Measurements from ENCODE around the gene RAE1. TPM values are rescaled to one million over a fixed set of nuclear protein-coding genes. Genes with fewer than 3 reads are reported as not detected.

The RAE1 gene
- total and polyA plus RNA-seq, 5 donors, result 9.4 to 15.6 (median 14.5) TPM

DNA sequence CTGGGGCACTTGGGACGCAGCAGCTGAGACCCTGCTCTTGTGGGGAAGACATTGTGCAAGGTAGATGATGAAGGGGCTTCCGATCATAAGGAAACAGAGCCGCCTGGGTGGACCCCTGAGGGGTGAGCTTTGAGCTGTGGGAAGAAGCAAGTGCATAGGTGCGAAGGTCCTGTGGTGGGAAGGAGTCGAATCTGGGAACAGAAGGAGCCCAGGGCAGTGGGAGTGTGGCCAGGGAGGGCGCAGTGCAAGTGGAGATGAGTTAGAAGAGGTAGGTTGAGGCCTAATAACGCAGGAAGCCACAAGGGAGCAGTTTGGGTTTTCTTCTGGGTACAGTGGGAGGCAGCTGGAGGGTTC, 50.5 kb downstream of the RAE1 start:
- ATAC-seq (no peak), DNase-seq (peak in 1 of 3 donors; percentile 30)
- 93% methylated on average over 7 of the region's 7 CpGs for WGBS
- no peaks in the 10 kb centered on the region for H3K9me3 ChIP-seq (ENCODE audit: control insufficient read depth, low read length)
- no peak overlapping the region for H3K4me3 ChIP-seq (ENCODE audit: low read length)
- intact Hi-C loops (cut with DNase I), result no loop called here
- no peak overlapping the region for H3K27ac ChIP-seq (ENCODE audit: low read length)
- peaks cover 10% of the 10 kb centered on the region for H3K4me1 ChIP-seq (ENCODE audit: control insufficient read depth, insufficient read depth, low read length)
- H3K27me3 ChIP-seq (ENCODE audit: control insufficient read depth, insufficient read depth), result no peaks in the 10 kb centered on the region

- 91% methylated on average over 32 of the region's 32 CpGs for WGBS
- peaks cover 10% of the 10 kb centered on the region for H3K4me1 ChIP-seq (ENCODE audit: control insufficient read depth, insufficient read depth, low read length)
- peak in 2 of 3 donors; percentile 45 to 46 for DNase-seq
- no peak overlapping the region for H3K27ac ChIP-seq (ENCODE audit: low read length)
- H3K27me3 ChIP-seq (ENCODE audit: control insufficient read depth, insufficient read depth), result no peaks in the 10 kb centered on the region
- H3K9me3 ChIP-seq (ENCODE audit: control insufficient read depth, low read length), result no peaks in the 10 kb centered on the region
- ATAC-seq, result no peak
- H3K4me3 ChIP-seq (ENCODE audit: low read length), result no peak overlapping the region
- intact Hi-C loops (cut with DNase I), result no loop called here
These were observed 51.4 kb downstream of the RAE1 start for GRCh38 chr20:57402206-57403125.

DNA sequence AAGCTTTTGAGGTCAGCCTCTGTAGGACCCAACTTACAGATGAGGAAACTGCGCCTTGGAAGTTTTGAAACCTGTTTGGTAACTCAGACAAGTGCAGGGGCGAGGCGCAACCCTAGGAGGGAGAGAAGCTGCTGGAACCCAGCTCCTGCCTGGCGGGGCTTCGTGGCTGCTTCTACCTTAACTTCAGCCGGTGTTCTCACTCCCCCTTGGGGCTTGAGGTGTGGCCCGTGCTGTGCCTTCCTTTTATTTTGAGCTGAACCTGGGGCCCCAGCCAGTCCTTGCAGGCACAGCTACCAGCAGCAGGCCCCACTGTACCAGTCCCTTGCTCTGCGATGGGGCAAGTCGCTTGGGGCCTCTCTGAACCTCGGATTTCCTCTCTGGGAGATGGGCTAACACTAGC, 52.2 kb downstream of the RAE1 start:
- 86% methylated on average over 10 of the region's 10 CpGs for WGBS
- DNase-seq (peak in 2 of 3 donors; percentile 21 to 27), ATAC-seq (no peak)
- H3K27me3 ChIP-seq (ENCODE audit: control insufficient read depth, insufficient read depth), result no peaks in the 10 kb centered on the region
- H3K9me3 ChIP-seq (ENCODE audit: control insufficient read depth, low read length), result no peaks in the 10 kb centered on the region
- intact Hi-C loops (cut with DNase I), result no loop called here
- no peak overlapping the region for H3K27ac ChIP-seq (ENCODE audit: low read length)
- H3K4me3 ChIP-seq (ENCODE audit: low read length), result no peak overlapping the region
- peaks cover 9% of the 10 kb centered on the region for H3K4me1 ChIP-seq (ENCODE audit: control insufficient read depth, insufficient read depth, low read length)

GRCh38 chr20:57404006-57404405, 53.0 kb downstream of the RAE1 start:
- peak in 2 of 3 donors; percentile 35 to 38 for DNase-seq
- Histone ChIP-seq H3K4me1 (ENCODE audit: control insufficient read depth, insufficient read depth, low read length) (peaks cover 9% of the 10 kb centered on the region), H3K4me3 (ENCODE audit: low read length) (no peak overlapping the region), H3K27me3 (ENCODE audit: control insufficient read depth, insufficient read depth) (no peaks in the 10 kb centered on the region), H3K9me3 (ENCODE audit: control insufficient read depth, low read length) (no peaks in the 10 kb centered on the region), H3K27ac (ENCODE audit: low read length) (no peak overlapping the region)
- intact Hi-C loops (cut with DNase I), result no loop called here
- 81% methylated on average over 11 of the region's 11 CpGs for WGBS
- ATAC-seq, result no peak

- no peak for ATAC-seq
- H3K27me3 ChIP-seq (ENCODE audit: control insufficient read depth, insufficient read depth), result no peaks in the 10 kb centered on the region
- DNase-seq, result peak in 2 of 3 donors; percentile 39 to 60
- 88% methylated on average over 22 of the region's 22 CpGs for WGBS
- no peaks in the 10 kb centered on the region for H3K9me3 ChIP-seq (ENCODE audit: control insufficient read depth, low read length)
- no peak overlapping the region for H3K27ac ChIP-seq (ENCODE audit: low read length)
- H3K4me1 ChIP-seq (ENCODE audit: control insufficient read depth, insufficient read depth, low read length), result peaks cover 4% of the 10 kb centered on the region
- intact Hi-C loops (cut with DNase I), result no loop called here
- H3K4me3 ChIP-seq (ENCODE audit: low read length), result no peak overlapping the region
These were observed 53.5 kb downstream of the RAE1 start for GRCh38 chr20:57404419-57405072.

DNA sequence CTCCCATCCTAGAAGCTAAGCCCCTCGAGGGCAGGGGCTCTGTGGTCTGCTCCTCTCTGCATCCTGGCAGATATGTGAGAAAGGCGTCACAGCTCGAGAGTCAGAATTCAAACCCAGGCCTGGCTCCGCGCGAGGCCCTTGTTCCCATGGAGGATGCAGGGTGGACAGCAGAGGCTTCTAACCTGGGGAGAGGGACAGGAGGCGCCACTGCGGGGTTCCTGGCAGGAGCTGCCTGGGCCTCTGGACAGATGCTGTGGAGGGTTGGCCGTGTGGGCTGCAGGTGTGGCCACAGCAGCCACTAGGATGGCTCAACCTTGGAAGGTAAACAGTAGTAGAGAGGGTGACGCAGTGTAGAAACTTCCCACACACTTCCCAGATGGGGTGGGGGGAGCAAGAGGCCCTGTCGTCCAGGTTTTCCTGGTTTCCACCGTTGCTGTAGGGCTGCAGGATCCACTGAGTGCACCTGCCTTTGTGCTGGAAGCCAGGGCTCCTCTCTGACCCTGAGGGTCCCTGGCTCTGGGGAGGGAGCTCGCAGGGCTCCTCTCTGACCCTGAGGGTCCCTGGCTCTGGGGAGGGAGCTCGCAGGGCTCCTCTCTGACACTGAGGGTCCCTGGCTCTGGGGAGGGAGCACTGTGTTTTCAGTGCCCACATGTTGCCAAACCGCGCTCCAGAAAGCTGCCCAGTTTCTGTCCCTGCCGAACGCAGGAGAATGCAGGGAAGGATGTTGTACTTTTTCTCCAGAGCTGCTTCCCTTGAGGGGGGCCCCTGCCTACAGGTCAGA, 54.4 kb downstream of the RAE1 start:
- 83% methylated on average over 18 of the region's 18 CpGs for WGBS
- intact Hi-C loops (cut with DNase I), result no loop called here
- Histone ChIP-seq H3K9me3 (ENCODE audit: control insufficient read depth, low read length) (no peaks in the 10 kb centered on the region), H3K4me3 (ENCODE audit: low read length) (no peak overlapping the region), H3K27me3 (ENCODE audit: control insufficient read depth, insufficient read depth) (no peaks in the 10 kb centered on the region), H3K4me1 (ENCODE audit: control insufficient read depth, insufficient read depth, low read length) (peaks cover 3% of the 10 kb centered on the region), H3K27ac (ENCODE audit: low read length) (no peak overlapping the region)
- no peak for ATAC-seq
- peak in 2 of 3 donors; percentile 42 for DNase-seq

DNA sequence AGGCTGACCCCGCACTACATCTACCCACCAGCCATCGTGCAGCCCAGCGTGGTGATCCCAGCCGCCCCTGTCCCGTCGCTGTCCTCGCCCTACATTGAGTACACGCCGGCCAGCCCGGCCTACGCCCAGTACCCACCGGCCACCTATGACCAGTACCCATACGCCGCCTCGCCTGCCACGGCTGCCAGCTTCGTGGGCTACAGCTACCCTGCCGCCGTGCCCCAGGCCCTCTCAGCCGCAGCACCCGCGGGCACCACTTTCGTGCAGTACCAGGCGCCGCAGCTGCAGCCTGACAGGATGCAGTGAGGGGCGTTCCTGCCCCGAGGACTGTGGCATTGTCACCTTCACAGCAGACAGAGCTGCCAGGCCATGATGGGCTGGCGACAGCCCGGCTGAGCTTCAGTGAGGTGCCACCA, 56.5 kb downstream of the RAE1 start:
- H3K9me3 ChIP-seq (ENCODE audit: control insufficient read depth, low read length), result no peaks in the 10 kb centered on the region
- 75% methylated on average over 29 of the region's 29 CpGs for WGBS
- ATAC-seq, result peak; percentile 3 to 57
- peaks cover 3% of the 10 kb centered on the region for H3K4me1 ChIP-seq (ENCODE audit: control insufficient read depth, insufficient read depth, low read length)
- H3K27ac ChIP-seq (ENCODE audit: low read length), result peak overlapping the region; percentile 78
- intact Hi-C loops (cut with DNase I), result no loop called here
- no peaks in the 10 kb centered on the region for H3K27me3 ChIP-seq (ENCODE audit: control insufficient read depth, insufficient read depth)
- peak in 2 of 3 donors; percentile 79 to 81 for DNase-seq
- no peak overlapping the region for H3K4me3 ChIP-seq (ENCODE audit: low read length)

GRCh38 chr20:57408131-57408530, 57.1 kb downstream of the RAE1 start:
- intact Hi-C loops (cut with DNase I), result no loop called here
- H3K27ac ChIP-seq (ENCODE audit: low read length), result peak overlapping the region; percentile 78
- WGBS, result 53% methylated on average over 13 of the region's 13 CpGs

GRCh38 chr20:57408536-57409233, 57.6 kb downstream of the RAE1 start:
- DNase-seq (peak in 2 of 3 donors; percentile 39 to 58), ATAC-seq (no peak)
- H3K4me1 ChIP-seq (ENCODE audit: control insufficient read depth, insufficient read depth, low read length), result peaks cover 3% of the 10 kb centered on the region
- no peaks in the 10 kb centered on the region for H3K9me3 ChIP-seq (ENCODE audit: control insufficient read depth, low read length)
- H3K27ac ChIP-seq (ENCODE audit: low read length), result peak overlapping the region; percentile 53
- H3K4me3 ChIP-seq (ENCODE audit: low read length), result no peak overlapping the region
- 75% methylated on average over 29 of the region's 29 CpGs for WGBS
- intact Hi-C loops (cut with DNase I), result no loop called here
- no peaks in the 10 kb centered on the region for H3K27me3 ChIP-seq (ENCODE audit: control insufficient read depth, insufficient read depth)

More at GRCh38 chr20:57408131-57408530, 57.1 kb downstream of the RAE1 start:
- Histone ChIP-seq H3K4me1 (ENCODE audit: control insufficient read depth, insufficient read depth, low read length) (peaks cover 3% of the 10 kb centered on the region), H3K9me3 (ENCODE audit: control insufficient read depth, low read length) (no peaks in the 10 kb centered on the region), H3K27me3 (ENCODE audit: control insufficient read depth, insufficient read depth) (no peaks in the 10 kb centered on the region), H3K4me3 (ENCODE audit: low read length) (no peak overlapping the region)
- DNase-seq (peak in 2 of 3 donors; percentile 48), ATAC-seq (no peak)

DNA sequence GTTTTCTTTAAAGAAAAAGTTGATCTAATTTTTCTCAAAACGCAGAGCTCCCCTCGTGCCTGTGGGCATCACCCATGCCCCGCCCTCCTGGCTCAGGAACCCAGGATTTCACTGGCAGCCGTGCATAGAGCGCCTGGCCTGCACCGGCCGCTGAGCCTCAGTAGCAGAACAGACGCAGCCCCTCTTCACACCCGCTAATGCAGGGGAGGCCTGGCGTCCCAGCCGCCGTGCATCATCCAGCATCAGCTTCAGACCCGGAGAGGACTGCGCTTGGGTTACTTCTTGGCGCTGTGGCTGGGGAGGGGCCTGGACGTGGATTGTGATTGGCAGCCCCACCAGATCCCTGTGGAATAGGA, 58.2 kb downstream of the RAE1 start:
- 60% methylated on average over 16 of the region's 16 CpGs for WGBS
- no peak for ATAC-seq
- no peaks in the 10 kb centered on the region for H3K27me3 ChIP-seq (ENCODE audit: control insufficient read depth, insufficient read depth)
- H3K27ac ChIP-seq (ENCODE audit: low read length), result peak overlapping the region; percentile 82
- peak in 2 of 3 donors; percentile 59 to 65 for DNase-seq
- intact Hi-C loops (cut with DNase I), result no loop called here
- no peak overlapping the region for H3K4me3 ChIP-seq (ENCODE audit: low read length)
- peaks cover 3% of the 10 kb centered on the region for H3K4me1 ChIP-seq (ENCODE audit: control insufficient read depth, insufficient read depth, low read length)
- no peaks in the 10 kb centered on the region for H3K9me3 ChIP-seq (ENCODE audit: control insufficient read depth, low read length)

Data from right cardiac atrium (tissue), 5 donors.